ENCODE measurements around the gene KRTAP1-3.
A peak's percentile ranks its signal among the peaks of the same experiment; 100 is the strongest.

Gene KRTAP1-3

GRCh38 chr17:41008811-41009210, 25.9 kb downstream of the KRTAP1-3 start, which contains the start of gene KRTAP3-1:
Gene KRTAP3-1 (minus strand): TSS chr17:41009128. CDS start chr17:41009074, 54 bp downstream.
- peak; percentile 72 for DNase-seq

GRCh38 chr17:41004397-41004796, 30.3 kb downstream of the KRTAP1-3 start:
- DNase-seq: no peak

DNA sequence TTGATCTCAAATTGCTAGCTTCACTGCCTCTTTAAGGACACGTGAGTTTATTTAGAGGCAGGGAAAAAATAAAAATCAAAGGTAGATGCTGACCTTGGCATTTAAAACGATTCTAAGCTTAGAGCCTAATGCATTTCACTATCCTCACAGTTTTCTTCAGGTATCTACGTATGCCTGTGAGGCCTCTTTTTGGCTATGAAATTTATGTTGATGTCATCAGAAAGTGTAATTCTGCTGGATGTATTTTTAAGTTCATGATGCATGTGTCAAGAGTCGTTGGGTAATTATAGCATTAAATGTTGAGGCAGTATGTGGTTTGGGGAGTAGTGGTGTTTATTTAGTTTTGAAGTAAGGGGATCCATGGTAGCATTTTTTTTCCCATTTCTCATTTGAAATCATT, 30.7 kb downstream of the KRTAP1-3 start:
- DNase-seq: no peak

GRCh38 chr17:41002814-41003213, 31.9 kb downstream of the KRTAP1-3 start:
- no peak for DNase-seq

- DNase-seq: no peak
Measured at GRCh38 chr17:41001795-41002194, 32.9 kb downstream of the KRTAP1-3 start.

DNA sequence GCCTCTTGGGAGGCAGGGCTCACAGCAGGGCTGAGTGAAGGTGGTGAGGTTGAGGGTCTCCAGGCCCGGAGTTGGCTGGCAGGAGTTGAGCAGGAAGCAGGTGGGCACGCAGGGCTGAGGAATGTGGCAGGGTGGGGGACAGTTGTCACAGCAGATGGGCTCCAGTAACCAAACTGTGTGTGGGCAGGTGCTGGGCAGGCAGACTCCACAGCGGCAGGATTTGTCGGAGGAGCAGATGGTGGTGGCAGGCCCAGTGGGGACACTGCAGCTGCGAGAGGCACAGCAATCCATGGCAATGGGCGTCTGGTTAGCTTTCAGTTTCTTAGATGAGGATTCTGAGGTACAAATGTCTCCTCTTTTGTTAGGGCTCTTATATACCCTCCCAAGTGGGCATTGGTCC, 35.1 kb downstream of the KRTAP1-3 start, which contains the start of gene KRTAP3-2:
KRTAP3-2 (minus strand) TSS at position 344 of the 400 bp plus-strand sequence; CDS start at position 291, 53 bp downstream.
- peak; percentile 6 for DNase-seq

DNA sequence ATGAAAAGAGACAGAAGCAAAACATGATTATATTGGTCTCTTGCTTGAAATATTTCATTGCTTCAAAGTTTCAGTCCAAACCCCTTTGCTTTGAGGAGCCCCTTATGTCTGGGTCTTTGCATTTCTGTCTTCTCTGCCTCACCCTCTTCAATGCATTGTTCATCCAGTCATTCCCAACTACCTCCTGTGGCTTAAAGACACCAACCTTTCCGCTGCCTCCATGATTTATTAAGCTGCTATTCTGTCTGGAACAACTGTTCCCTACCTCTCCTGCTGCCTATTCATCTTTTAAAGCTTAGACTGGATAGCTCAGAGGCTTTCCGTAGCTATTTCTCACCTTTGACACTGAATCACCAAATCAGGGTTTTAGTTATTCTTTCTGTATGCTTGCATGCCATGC, 37.3 kb downstream of the KRTAP1-3 start:
- no peak for DNase-seq

DNA sequence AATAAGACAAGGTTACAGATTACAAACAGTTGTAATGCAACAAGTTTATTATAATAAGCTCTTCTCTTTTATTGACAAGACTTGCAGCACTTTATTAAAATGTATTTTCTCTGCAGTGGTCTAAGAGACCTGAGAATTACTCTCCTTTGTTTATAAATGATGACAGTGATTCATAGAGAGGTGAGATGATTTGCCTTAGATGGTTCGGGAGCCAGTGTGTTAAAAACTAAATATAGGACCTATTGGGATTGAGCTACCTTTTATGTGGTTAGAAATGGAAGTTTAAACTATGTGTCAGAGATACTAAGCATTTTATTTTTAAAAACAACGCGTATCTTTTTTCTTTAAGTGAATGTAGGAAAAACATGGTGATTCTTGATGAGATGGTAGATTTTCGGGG, 37.8 kb downstream of the KRTAP1-3 start:
- no peak for DNase-seq

DNA sequence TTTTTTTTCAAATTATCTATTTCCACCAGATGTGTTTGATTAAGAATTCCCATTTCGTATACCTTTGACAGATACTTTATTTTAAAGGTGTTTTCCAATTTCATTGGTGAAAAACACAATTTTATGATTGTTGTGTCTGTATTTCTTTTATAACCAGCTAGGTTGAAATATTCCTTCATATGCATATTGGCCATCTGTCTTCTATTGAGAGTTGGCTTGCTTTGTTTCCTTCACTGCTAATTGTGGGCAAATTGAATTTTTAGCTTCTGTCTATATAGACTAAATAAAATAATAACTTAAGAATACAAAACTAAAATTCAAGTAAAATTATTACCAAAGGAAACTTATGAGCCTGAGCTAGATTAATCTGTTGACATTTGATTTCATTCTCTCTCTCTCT, 39.6 kb downstream of the KRTAP1-3 start:
- DNase-seq: no peak

DNA sequence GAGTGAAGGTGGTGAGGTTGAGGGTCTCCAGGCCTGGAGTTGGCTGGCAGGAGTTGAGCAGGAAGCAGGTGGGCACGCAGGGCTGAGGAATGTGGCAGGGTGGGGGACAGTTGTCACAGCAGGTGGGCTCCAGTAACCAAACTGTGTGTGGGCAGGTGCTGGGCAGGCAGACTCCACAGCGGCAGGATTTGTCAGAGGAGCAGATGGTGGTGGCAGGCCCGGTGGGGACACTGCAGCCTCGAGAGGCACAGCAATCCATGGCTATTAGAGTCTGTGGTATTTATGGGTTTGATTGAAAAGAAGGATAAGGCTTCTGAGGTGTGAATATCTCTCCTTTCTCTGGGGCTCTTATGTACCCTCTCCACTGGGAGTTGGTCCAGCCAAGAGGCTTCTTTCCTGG, 40.8 kb downstream of the KRTAP1-3 start, which contains the start of gene KRTAP3-3:
KRTAP3-3 (minus strand) TSS at position 326 of the 400 bp plus-strand sequence; CDS start at position 259, 67 bp downstream.
- no peak for DNase-seq

DNA sequence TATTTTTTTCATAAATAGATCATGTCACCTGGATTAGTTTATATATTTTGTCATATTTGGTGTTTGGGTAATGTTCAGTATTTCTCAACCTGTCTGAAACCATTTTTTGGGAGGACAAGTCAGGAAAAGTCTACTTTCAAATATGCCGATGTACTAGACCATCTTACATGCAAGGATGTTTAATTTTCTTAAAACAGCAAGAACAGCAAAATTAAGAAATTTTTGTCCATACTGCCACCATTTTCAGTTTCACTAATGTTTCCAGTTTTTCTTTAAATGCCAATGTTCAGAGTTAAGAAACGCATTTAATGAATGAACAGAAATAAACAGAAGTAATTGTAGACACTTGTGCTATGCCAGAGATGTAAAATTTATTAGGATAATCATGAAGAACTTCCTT, 41.6 kb downstream of the KRTAP1-3 start:
- no peak for DNase-seq

DNA sequence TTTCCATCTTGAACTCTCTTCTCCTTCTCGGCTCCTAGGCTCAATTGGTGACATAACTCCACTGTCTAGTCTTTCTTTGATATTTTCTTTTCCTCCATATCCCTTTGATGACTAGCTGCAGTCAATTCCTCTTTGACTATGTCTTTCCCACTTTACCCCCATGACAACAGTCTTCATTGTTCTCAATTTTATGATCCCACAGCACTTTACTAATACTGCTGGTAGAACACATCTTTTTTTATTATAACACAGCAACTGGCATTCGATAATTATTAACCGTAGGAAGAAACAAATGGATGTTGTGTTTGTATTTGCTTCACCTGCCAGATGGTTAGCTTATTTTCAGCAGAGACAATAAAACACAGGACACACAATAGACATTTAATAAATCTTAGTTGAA, 42.0 kb downstream of the KRTAP1-3 start:
- DNase-seq: no peak

GRCh38 chr17:40986920-40987319, 47.8 kb downstream of the KRTAP1-3 start:
- DNase-seq: no peak

DNA sequence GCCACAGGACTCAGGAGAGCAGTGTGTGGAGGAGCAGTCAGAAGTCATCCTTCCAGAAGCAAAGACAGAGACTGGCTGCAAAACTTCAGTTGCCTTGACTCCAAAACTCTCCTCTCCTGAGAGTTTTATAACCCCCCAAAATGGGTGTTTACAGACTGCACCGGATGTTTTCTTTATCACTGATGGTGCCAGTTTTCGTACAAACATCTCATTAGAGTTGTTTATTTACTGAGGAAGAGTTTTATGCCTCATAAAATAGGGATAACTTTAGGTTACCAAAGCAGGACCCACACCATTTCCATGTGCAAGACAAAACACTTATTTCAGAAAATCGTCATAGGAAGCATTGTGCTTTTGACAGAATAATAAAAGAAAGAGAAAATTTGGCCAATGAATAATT, 50.4 kb downstream of the KRTAP1-3 start, which contains the start of gene KRT40:
KRT40 (minus strand) TSS at position 101 of the 400 bp plus-strand sequence; CDS start at position 48, 53 bp downstream.
- DNase-seq: no peak

All from NCI-H2171 treated with DMSO at 0.1 percent for 48 hours (cell line).